NCI-H2029 (cell line): ENCODE results near the gene NTNG1.

Experiments
- DNase-seq: peaks from one replicate; lab custom pipeline; 2025; lab: John Stamatoyannopoulos, UW

NTNG1 gene

GRCh38 chr1:107263291-107263915 is 122.6 kb downstream of the NTNG1 start:
- DNase-seq = no peak

GRCh38 chr1:107264007-107264406 is 123.2 kb downstream of the NTNG1 start:
- no peak for DNase-seq

GRCh38 chr1:107264561-107264960 is 123.7 kb downstream of the NTNG1 start:
- DNase-seq = no peak

- no peak for DNase-seq
Measured at GRCh38 chr1:107267489-107267888, 126.7 kb downstream of the NTNG1 start.

GRCh38 chr1:107272321-107272720 is 131.5 kb downstream of the NTNG1 start:
- DNase-seq = no peak

- DNase-seq = no peak
Measured at GRCh38 chr1:107273515-107273914, 132.7 kb downstream of the NTNG1 start.

- DNase-seq = no peak
Measured at GRCh38 chr1:107274227-107274626, 133.4 kb downstream of the NTNG1 start.

- DNase-seq = no peak
Measured at GRCh38 chr1:107276247-107276646, 135.4 kb downstream of the NTNG1 start.

GRCh38 chr1:107277022-107277421 is 136.2 kb downstream of the NTNG1 start:
- no peak for DNase-seq

- DNase-seq = no peak
Measured at GRCh38 chr1:107286125-107286524, 145.3 kb downstream of the NTNG1 start.

- DNase-seq = no peak
Measured at GRCh38 chr1:107291987-107292386, 151.1 kb downstream of the NTNG1 start.

- DNase-seq = no peak
Measured at GRCh38 chr1:107293901-107294613, 153.2 kb downstream of the NTNG1 start.

- DNase-seq = no peak
Measured at GRCh38 chr1:107294686-107295085, 153.8 kb downstream of the NTNG1 start.

GRCh38 chr1:107297681-107298080 is 156.8 kb downstream of the NTNG1 start:
- DNase-seq = no peak

GRCh38 chr1:107298526-107298925 is 157.7 kb downstream of the NTNG1 start:
- DNase-seq = no peak

- no peak for DNase-seq
Measured at GRCh38 chr1:107299521-107299920, 158.7 kb downstream of the NTNG1 start.

- no peak for DNase-seq
Measured at GRCh38 chr1:107309962-107310361, 169.1 kb downstream of the NTNG1 start.

GRCh38 chr1:107315652-107316051 is 174.8 kb downstream of the NTNG1 start:
- DNase-seq = no peak

GRCh38 chr1:107318932-107319331 is 178.1 kb downstream of the NTNG1 start:
- DNase-seq = no peak

- DNase-seq = no peak
Measured at GRCh38 chr1:107323784-107324183, 182.9 kb downstream of the NTNG1 start.

- no peak for DNase-seq
Measured at GRCh38 chr1:107326824-107327445, 186.1 kb downstream of the NTNG1 start.

- DNase-seq = no peak
Measured at GRCh38 chr1:107327446-107327845, 186.6 kb downstream of the NTNG1 start.

GRCh38 chr1:107328087-107328486 is 187.2 kb downstream of the NTNG1 start:
- no peak for DNase-seq
